ENCODE results near the gene SETD3. TPM values are rescaled to one million over a fixed set of nuclear protein-coding genes. Genes with fewer than 3 reads are reported as not detected.

Gene SETD3
- total RNA-seq: 44.3 and 48.5 TPM in 2 replicates

DNA sequence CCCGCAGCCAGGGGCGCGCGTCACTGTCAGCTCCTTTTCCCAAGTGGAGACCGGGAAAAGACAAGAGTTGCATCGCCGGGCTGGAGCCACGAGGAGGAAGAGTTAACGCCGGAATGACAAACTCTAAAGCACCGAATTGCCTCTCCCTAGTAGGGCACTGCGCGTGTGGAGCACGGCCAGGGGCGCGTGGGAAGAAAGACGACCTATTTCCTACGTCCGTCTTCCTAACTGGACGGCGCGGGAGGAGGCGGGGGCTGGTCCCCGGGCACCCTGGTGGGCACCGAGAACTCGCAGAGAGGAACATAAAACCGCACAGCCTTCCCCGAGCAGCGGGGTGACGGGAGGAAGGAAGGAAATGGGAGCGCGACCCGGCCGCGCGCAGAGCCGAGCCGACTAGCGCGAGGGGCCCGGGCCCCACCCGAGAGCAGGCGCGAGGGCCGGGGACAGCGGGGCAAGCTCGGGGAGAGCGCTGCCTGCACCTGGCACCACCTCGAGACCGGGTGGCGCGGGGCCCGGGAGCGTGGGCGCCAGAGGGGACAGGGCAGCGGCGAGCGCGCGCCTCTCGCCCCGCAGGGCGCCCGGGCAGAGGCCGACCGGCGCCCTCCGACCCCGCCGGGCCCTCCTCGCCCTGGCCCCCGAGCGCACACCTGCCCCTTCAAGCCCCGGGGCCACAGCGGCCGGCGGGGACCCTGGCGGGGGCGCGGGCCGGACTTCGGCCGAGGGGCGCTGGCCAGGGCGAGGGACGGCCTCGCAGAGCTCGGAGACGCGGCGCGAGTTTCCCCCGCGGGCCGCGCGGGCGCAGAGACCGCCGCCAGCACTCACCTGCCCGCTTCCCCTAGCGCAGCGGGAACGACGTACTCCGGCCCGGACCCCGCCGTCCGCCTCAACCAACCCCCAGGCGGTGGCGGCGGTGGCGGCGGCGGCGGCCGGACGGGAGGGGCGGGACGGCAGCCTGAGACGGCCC lies at the start of gene SETD3:
Gene SETD3 (minus strand): TSS at position 954 of the 964 bp plus-strand sequence. CDS start 15,054 bp downstream, outside the sequence.
- H3K4me3 ChIP-seq (ENCODE audit: low read depth, low read length): peak within 1 kb of the TSS; percentile 95
- TF ChIP-seq, protein P1, sequence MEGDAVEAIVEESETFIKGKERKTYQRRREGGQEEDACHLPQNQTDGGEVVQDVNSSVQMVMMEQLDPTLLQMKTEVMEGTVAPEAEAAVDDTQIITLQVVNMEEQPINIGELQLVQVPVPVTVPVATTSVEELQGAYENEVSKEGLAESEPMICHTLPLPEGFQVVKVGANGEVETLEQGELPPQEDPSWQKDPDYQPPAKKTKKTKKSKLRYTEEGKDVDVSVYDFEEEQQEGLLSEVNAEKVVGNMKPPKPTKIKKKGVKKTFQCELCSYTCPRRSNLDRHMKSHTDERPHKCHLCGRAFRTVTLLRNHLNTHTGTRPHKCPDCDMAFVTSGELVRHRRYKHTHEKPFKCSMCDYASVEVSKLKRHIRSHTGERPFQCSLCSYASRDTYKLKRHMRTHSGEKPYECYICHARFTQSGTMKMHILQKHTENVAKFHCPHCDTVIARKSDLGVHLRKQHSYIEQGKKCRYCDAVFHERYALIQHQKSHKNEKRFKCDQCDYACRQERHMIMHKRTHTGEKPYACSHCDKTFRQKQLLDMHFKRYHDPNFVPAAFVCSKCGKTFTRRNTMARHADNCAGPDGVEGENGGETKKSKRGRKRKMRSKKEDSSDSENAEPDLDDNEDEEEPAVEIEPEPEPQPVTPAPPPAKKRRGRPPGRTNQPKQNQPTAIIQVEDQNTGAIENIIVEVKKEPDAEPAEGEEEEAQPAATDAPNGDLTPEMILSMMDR (conservative IDR thresholded peaks at IDR 0.05; ENCODE audit: low read depth, low read length): no peak
- no peak for DNase-seq (ENCODE audit: low read depth)

DNA sequence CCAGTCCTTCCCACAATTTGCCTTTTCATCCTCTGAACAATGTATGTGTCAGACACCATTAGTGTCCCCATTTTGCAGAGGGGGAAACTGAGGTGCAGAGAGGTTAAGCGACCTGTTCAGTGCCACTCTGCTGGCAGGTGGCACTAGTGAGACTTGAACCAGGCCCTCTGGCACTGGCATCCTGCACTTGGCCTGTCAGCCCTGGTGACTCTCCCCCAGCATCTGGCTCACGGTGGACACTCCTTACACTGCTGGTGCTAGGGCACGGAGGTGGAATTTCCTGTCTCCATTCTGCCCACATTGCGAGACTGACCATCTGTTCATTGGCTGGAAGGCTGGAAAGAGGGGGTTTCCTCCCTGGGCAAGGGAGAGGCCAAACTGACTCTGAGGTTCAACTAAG lies 49.2 kb upstream of the SETD3 start:
- H3K4me3 ChIP-seq (ENCODE audit: low read depth, low read length): no peak overlapping the region
- TF ChIP-seq, protein P1 (conservative IDR thresholded peaks at IDR 0.05; ENCODE audit: low read depth, low read length): peak; percentile 18
- DNase-seq (ENCODE audit: low read depth): no peak

DNA sequence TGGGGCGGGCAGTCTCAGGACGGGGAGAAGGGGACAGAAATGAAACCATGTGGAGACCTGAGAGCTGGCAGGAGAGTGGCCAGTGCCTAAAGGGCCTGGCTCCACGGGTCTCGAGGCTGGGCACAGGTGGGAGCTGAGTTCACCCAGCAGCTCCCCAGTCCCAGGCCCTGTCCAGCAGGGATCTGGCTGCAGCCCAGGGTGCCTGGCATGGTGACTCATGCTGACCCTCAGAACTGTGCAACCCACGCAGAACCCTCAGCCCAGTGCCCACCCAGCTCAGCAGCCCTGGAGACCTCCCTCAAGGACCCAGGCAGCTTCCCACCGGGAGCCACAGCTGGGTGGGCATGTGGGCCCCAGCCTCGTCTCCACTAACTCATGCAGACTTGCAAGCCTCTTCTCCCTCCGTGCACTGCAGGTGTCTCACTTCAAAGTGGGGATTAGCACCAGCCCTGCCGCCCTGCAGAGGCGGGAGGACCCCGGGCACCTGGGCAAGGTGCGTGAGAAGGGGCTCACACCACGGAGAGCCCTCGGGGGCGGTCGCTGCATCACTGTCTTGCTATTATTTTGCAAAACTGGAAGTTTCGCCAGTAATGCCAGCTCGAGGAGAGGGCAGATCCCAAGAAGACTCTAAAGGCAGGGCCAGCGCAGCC lies 46.9 kb upstream of the SETD3 start:
- H3K4me3 ChIP-seq (ENCODE audit: low read depth, low read length): no peak overlapping the region
- DNase-seq (ENCODE audit: low read depth): no peak
- TF ChIP-seq, protein P1 (conservative IDR thresholded peaks at IDR 0.05; ENCODE audit: low read depth, low read length): no peak

DNA sequence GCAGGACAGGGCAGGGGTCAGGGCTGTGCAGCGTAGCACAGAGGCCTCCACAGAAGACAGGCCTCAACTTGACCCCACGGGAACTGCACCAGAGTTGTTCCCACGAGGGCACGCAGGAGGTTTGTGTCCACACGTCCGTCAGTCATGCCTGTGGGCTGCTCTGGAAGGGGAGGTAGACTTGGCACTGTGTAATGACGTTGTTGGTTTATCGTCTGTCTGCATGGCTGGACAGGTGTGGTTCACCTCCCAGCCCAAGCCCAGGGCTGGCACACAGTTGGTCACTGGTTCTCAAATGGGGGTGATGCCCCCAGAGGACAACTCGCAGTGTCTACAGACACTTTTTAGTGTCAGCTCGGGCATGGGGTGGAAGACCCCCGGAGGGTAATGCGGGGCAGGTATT lies 46.4 kb upstream of the SETD3 start:
- H3K4me3 ChIP-seq (ENCODE audit: low read depth, low read length): no peak overlapping the region
- no peak for DNase-seq (ENCODE audit: low read depth)
- TF ChIP-seq, protein P1 (conservative IDR thresholded peaks at IDR 0.05; ENCODE audit: low read depth, low read length): no peak

DNA sequence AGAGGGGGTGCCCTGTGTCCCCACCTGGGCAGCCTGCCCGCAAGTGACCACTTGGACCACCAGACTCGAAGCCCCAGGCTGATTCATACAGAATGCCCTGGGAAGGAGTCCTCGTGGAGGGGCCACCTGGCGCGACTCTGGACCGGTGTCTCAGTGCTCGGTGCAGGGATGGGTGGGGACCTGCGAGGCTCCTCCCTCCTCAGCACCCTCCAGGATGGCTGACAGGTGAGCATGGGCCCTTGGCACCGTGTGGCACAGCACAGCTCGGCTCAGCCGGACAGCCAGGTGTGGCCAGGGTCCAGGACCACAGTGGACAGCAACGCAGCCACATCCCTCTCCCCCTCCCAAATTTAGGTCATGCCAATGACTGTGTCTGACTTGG lies 45.0 kb upstream of the SETD3 start:
- no peak overlapping the region for H3K4me3 ChIP-seq (ENCODE audit: low read depth, low read length)
- DNase-seq (ENCODE audit: low read depth): no peak
- TF ChIP-seq, protein P1 (conservative IDR thresholded peaks at IDR 0.05; ENCODE audit: low read depth, low read length): no peak

DNA sequence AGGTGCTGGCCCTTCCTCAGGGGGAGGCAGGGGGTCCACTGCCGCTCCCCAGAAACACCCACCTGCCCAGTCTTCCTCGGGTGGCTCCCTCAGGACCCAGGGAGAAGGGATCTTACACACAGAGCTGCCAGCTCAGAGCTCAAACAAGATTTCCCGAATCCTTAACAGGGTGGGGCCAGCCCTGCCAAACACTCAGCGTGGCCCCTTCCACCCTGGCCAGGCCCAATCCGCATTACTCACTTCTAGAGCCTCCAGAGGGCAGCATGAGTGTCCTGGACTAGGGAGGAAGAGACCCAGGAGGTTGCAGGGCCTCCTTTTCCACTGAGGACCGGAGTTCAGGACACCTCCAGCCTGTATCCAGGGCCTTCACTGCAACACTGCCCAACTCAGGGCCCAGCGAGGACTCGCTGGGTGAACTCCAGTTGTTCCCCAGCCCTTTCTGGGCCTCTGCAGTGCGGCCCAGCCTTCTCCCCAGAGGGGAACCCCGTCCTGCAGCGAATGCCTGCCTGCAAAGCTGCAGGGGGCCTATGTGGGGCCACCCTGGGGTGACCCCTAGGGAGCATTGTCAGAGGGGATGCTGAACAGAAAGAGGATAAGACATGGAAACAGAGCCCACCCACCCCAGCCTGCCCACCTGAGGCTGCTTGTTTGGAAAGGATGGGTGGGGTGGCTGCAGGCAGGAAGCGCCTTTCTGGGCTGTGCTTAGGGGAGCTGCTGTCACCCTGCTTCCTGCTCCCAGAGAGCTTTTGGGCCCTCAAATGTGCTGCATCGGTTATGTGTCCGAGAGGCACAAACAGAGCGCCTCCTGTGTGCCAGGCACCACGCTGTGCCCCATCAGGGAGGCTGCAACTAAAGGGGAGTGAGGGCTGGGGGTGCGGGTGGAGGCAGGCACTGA lies 44.4 kb upstream of the SETD3 start:
- H3K4me3 ChIP-seq (ENCODE audit: low read depth, low read length): no peak overlapping the region
- TF ChIP-seq, protein P1 (conservative IDR thresholded peaks at IDR 0.05; ENCODE audit: low read depth, low read length): peak; percentile 35
- no peak for DNase-seq (ENCODE audit: low read depth)

All from epithelial cell of proximal tubule (primary cell).